GM15510 (cell line): ENCODE results near the gene NEDD1.

ENCODE experiments used
- POLR2A ChIP-seq: IDR thresholded peaks from 3 replicates; pipeline ENCODE4 v1.6.1; 2011; ENCODE audit warnings: borderline replicate concordance; ENCODE audit not compliant: insufficient read length; ENCODE audit errors: extremely low read depth

The NEDD1 gene

GRCh38 chr12:96980991-96981414 is 73.9 kb downstream of the NEDD1 start:
- no peak for TF ChIP-seq POLR2A

GRCh38 chr12:96981911-96982310 is 74.9 kb downstream of the NEDD1 start:
- TF ChIP-seq POLR2A = no peak

DNA sequence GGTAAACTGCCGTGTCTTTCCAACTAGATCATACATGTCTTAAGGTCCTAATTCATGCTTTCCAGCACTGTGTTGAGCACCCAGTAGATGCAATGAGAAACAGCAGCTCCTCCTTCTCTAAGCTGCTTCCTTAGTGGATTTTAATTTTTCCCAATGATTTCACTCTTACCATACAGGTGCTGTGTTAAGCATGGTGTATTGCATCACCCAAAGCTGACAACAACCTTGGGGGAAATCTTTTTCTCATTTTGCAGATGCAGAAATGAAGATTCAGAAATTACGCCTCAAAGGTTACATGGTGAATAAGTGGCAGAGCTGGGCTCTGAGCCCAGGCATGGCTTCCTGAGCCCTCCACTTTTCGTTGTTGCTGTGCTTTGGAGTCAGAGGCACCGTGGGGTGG is 75.6 kb downstream of the NEDD1 start:
- TF ChIP-seq POLR2A = no peak

DNA sequence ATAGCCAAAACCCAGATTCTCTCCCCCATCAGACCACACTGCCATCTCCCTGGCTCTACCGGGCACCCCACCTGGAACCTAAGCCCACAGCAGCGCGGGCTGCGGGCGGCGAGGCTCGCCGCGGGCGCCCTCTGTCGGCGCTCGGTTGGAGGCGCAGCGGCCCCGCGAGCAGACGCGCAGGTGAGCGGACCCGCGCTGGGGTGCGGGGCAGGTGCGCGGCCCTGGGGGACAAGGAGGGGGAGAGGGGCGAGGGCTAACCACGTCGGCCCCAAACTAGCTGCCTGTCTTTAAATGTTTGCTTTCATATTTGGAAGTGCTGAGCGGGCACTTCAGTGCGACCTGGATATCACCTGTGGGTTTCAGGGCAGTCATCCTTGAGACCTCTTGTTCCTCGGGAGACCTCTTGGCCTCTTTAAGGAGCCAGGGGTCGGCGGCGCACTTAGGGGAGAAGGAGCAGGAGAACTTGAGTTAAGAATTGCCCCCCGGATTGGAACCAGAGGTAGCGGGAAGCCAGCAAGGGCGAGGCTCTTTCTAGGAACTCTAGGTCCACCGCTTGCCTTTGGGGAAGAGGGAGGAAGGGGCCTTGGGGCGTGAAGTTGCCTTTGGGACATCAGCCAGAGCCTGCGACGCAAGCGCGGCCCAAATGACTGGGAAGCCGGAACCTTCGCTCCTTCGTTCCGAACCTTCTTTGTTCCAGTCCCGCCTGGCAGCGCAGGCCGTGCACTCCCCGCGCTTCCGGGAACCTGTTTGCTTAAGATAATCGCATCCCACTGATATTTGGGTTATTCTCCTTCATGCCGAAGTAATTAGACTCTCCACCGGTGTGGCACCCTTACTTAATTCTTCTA is 78.7 kb downstream of the NEDD1 start:
- no peak for TF ChIP-seq POLR2A

DNA sequence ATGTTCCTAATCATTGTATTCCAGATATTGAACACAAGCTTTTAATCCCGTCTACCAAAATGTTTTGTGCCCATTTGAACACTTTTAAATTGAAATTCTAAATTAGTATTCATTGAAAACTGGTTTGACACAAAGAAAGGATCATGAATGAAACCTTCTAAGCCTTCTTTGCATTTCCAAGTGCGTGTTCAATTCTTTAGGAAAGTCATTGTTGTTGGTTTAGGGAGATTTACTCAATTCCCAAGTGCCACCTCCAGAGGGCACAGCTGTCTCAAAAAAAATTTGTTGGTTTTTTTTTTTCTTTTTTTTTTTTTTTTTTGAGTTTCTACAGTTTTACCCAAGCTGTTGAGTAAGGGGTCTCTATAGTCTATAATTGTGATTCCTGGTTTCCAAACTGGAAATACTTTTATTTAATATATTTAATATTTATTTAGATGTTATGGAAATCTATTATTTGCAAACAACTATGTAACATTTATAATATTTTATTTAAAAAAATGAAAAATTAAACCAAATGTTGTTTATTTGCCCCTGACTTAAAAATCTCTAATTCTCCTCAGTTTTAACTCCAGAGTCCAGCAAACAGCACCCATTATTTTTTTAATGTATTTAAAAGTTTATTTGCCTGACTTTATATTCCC is 79.9 kb downstream of the NEDD1 start:
- no peak for TF ChIP-seq POLR2A

GRCh38 chr12:96988919-96989318 is 81.9 kb downstream of the NEDD1 start:
- no peak for TF ChIP-seq POLR2A

DNA sequence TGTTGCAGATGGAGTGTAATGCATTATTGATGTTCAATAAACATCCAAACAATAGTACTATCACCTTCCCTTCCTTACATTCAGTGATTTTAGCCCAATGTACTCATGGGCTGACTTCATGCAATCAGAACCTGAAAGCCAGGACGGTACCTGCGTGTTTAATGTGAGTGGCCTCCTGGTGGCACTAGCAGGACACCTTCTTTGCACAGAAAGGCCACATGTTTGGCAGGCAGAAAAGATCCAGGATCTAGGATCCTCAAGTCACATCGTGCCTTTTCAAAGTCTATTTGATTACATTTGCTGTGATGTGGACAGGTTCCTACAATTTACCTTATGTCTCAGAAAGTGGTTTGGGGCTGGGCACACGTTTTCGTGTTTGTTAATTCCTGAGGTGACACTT is 82.9 kb downstream of the NEDD1 start:
- TF ChIP-seq POLR2A = no peak

- TF ChIP-seq POLR2A = no peak
Measured at GRCh38 chr12:96994900-96995299, 87.8 kb downstream of the NEDD1 start.

DNA sequence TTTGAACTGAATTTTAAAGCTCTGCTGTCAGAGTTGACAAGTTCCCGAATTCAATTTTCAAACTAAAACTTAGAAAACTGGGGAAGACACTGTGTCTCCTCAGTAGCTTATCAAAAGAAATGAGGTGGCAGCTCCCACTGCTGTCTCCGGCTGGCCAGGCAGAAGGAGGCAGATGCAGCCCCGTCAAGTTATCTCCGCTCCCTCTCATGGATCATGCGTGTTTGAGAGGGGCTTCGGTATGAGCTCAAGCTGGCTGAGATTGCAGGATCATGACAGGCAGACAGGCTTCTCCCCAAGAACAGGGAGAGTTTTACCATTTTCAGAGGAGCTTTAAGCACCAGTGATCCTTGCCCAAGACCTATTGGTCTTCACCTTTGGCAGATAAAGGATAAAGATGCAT is 88.8 kb downstream of the NEDD1 start:
- no peak for TF ChIP-seq POLR2A

DNA sequence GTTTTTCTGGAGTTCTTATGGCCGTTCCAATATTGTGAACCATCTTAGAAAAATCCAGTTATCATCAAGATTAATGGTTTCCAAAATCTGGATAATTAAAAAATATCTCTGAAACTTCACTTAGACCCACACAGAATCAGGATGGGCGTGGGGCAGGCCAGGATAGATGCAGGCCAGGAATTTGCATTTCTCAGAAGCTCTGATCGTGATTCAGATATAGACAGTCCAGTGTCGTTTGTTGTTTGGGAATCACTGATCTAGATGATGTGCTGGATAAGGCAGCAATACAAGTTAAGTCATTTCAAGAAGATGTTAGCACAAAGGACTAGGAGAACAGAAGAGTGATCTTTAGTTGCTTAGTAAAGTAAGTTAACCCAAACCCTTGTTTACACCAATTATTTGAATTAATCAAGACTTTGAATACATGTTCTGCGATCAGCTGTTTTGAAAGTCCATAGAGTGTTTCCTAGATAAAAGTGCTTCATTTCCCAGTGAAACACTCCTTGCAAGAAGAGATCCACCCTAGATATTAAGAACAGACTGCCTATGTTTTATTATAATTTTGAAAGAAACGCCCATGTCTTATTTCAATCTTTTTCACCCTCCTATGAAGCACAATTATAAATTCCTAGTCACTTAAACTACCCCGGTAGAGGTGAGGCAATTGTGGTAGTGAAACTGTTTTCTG is 90.9 kb downstream of the NEDD1 start:
- TF ChIP-seq POLR2A = no peak

DNA sequence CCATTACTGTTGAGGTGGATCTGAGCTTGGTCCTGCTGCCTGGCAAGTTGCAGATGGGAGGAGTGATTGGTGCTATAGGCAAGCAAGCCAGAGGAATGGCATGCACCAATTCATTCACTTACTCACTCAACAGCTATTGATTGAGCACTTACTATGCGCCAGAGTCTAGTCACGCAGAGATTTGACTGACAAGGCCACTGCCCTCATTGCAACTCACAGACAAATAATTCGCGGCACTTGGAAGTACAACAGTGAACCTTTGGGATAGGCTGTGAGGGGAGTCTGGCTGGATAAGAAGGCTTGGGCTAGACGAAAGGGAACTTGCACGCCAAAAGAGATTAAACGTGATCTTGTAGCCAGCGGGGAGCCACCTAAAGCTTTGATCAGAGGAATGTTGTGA is 96.2 kb downstream of the NEDD1 start:
- TF ChIP-seq POLR2A = no peak
